Measurements from ENCODE around the gene ABCD3.

Gene ABCD3

DNA sequence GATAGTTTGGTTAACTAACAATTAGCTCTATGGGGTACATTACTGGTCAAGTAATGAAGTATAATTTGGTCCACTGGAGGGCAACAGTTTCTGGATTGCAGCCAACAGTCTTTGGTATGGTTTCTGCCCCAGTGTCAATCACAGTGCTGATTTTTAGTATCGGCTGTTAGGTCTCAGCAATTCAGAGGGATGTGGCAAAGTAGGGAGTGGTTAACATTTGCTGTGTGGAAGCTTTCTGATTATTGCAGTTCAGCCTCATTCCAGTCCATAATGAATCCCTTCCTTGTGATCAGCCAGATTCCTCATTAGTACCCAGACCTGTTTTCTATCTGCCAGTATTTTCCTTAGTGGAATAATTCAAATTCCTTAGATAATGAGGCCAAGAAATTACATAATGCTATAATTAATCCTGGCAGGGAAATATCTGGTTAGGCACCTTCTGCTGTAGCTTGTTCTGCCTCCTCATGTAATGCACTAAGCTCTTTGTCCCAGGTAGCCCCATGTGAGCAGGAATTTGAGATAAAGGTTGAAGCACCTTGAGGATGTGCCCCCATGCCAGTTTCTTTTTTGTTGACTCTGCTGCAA, 109.3 kb downstream of the ABCD3 start:
- no peak for DNase-seq (ENCODE audit: low read depth)

DNA sequence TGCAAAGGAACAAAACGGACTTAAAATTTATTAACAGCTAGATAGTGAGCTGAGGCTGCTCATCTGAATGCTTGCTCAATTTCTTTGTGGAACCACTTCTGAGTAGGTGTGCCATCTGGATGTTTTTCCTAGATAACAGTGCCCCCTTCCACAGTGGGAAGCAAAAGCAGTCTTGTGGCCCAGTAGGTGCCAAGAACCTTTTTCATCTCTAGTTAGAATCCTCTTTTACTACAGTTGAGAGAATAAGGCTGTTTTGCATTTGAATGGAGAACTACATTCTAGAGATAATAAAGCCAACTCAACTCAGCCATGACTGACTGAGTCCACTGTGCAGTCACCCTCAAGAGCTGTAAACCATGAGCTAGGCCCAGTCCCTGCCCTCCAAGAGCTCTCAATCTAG, 110.1 kb downstream of the ABCD3 start:
- no peak for DNase-seq (ENCODE audit: low read depth)

GRCh38 chr1:94528826-94529225, 110.6 kb downstream of the ABCD3 start:
- no peak for DNase-seq (ENCODE audit: low read depth)

GRCh38 chr1:94529416-94529815, 111.2 kb downstream of the ABCD3 start:
- DNase-seq (ENCODE audit: low read depth), result no peak

DNA sequence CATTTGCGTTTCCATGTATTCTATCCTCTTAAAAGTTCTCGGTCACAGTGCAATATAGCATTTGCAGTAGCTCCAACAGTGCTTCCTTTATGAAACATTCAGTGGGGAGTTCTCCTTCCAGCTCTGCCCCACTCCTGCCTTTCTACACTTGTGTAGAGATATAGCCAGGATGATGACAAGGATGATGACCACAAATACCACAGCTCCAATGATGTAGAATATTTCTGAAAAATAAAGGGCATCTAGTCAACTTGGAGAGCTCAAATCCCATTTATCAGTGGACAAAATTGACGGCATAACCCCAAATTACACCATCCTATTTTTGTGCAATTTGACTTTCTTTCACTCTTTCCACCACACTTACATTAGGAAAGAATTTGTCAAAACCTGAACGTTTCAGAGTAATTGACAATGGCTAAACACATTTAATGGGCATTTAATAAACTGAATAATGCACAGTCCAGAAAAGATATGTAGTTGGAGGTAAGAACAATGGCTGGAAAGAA, 112.2 kb downstream of the ABCD3 start:
- no peak for DNase-seq (ENCODE audit: low read depth)

GRCh38 chr1:94531664-94532063, 113.5 kb downstream of the ABCD3 start:
- no peak for DNase-seq (ENCODE audit: low read depth)

DNA sequence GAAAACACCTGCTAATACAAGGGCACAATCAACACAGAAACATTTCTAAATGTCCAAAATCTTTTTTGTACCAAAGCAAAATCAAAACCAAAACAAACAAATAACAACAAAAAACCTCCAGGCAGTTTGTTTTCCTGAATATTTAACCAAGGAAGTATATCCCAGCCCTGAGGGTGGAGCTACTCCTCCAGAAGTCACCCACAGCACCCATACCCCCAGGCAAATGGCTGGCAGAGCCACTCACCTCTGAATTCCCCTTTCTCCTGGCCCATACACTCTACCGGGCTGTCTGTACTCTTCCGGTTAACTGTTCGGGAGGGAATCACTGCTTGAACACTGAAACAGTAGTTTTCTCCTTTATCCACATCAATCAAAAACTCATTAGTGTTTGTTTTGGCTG, 113.9 kb downstream of the ABCD3 start:
- DNase-seq (ENCODE audit: low read depth), result no peak

- no peak for DNase-seq (ENCODE audit: low read depth)
Measured at GRCh38 chr1:94535095-94535494, 116.9 kb downstream of the ABCD3 start.

- DNase-seq (ENCODE audit: low read depth), result no peak
Measured at GRCh38 chr1:94535879-94536278, 117.7 kb downstream of the ABCD3 start.

- no peak for DNase-seq (ENCODE audit: low read depth)
Measured at GRCh38 chr1:94537254-94537653, 119.1 kb downstream of the ABCD3 start.

- DNase-seq (ENCODE audit: low read depth), result no peak
Measured at GRCh38 chr1:94538243-94538827, 120.1 kb downstream of the ABCD3 start.

- DNase-seq (ENCODE audit: low read depth), result no peak
Measured at GRCh38 chr1:94539496-94539895, 121.3 kb downstream of the ABCD3 start.

- no peak for DNase-seq (ENCODE audit: low read depth)
Measured at GRCh38 chr1:94540440-94541245, 122.5 kb downstream of the ABCD3 start.

DNA sequence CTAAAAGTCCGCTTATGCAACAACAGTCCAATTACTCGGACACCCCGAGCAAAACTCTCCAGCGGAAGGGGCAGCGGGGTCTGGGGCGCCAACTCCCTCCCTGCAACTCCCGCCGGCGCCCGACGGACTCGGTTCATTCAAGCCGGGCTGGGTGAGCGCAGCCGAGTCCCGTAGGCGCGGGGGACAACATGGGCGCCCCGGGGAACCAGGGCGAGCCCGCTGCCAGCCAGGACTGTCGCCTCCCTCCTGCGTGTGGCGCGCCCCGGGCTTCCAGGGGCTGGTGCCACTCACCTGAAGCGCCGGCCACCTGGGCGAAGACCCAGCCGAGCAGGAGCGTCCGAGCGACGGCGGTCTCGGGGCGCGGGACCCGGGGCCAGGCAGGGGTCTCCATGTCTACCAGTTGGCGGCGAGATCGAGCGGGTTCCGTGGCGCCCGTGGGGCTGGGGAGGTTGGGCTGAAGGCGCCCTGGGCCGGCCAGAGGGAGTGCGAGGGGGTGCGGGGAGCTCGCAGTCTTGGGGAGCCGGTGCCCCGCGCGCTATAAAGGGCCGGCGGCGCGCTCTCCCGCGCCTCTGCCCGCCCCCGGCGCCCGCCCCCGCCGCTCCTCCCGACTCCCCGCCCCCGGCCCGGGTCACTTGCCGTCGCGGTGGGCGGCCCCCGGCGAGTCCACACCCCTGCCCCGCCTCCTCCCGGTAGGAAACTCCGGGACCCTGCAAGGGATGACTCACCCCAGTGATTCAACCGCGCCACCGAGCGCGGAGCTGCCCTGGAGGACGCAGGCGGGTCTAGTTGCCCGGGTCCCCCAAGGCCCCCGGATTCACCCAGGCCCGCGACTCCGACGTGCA, 123.3 kb downstream of the ABCD3 start, which contains the start of gene F3:
Gene F3, minus strand, starts transcription at position 514 of the 842 bp plus-strand sequence. Its CDS starts 123 bp downstream, at position 391.
- DNase-seq (ENCODE audit: low read depth), result peak; percentile 40

DNA sequence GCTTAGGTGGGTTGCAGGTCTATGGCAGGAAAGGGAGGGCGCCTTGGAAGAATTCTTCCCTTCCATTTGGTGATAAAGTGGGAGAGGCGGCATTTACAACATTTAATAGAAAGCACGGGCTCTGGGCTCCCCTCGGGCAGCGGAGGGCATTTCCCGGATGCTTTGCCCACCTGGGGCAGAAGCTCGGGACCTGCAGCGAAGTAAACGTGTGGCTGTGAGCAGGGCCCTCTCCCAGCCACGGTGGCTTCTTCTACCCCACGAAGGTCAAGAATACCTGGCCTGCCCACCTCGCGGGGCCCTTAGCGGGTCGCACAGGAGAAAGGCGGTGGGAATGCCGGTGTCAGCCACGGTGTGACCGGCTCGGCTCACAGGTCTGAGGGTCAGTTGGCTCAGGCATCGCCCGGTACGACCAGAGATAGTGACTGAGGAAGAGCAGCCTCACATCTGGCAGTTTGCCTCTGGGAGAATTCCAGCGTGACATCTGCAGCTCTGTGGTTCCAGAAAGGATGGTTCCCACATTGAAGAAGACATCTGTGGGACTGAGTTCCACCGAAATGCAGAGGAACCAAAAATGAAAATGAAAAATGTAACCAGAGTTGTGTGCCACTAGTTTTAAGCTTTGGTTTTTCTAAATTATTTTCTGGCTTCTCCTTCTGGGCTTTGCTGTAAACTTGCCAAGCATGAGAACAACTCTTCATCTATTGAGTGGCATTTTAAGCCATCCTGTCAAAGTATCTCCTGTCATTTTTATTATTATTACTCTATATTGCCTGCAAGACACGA, 124.1 kb downstream of the ABCD3 start:
- no peak for DNase-seq (ENCODE audit: low read depth)

DNA sequence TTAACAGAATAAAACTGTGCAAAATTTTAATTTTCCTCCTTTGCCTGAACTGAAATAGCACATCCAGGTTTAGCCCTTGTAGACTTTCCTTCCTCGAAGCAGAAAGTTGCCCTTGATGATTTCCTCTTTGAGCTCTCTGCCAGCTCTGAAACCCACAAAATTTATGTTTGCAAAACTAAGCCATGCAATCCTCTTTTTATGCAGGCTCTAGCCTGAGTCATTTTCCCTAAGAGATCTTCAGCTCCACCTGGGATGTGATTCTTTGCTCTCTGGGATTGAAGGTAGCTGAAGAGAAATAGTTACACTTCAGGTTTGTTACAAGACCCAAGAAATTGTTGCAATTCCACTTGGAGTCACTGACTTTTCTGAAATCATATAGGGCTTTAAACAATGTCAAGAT, 124.8 kb downstream of the ABCD3 start:
- DNase-seq (ENCODE audit: low read depth), result peak; percentile 22

DNA sequence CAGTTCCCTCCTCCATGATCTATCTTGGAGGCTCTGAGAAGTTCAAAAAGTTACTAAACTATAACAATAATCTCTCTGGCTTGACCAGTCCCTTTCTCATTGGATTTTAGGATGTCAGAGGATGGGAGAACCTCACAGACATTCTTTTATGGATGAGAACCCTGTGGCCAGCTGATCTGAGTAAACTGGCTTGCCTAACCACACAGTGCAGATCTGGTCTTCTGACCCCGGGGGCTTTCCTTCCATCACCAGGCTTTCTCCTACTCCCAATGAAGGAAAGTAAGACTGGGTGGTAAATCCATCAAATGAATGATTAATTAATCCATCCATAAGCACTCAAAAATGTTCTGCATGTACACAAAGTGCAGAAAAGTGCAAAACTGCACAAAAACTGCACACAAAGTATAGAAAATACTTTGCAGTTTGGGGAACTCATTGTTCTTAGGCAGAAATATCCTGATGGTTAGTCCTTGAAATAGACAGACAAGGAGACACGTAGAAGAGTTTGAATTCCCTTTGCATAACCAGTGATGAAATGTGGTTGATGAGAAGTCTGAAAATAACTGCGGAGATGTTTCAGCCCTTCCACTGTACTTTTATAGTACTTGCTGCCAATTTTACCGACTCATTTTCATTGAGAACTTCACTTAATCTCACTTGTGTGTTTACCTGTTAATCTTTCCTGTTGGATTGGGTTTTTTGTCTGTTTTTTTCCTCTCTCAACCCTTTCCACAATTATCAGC, 125.9 kb downstream of the ABCD3 start:
- peak; percentile 28 for DNase-seq (ENCODE audit: low read depth)

DNA sequence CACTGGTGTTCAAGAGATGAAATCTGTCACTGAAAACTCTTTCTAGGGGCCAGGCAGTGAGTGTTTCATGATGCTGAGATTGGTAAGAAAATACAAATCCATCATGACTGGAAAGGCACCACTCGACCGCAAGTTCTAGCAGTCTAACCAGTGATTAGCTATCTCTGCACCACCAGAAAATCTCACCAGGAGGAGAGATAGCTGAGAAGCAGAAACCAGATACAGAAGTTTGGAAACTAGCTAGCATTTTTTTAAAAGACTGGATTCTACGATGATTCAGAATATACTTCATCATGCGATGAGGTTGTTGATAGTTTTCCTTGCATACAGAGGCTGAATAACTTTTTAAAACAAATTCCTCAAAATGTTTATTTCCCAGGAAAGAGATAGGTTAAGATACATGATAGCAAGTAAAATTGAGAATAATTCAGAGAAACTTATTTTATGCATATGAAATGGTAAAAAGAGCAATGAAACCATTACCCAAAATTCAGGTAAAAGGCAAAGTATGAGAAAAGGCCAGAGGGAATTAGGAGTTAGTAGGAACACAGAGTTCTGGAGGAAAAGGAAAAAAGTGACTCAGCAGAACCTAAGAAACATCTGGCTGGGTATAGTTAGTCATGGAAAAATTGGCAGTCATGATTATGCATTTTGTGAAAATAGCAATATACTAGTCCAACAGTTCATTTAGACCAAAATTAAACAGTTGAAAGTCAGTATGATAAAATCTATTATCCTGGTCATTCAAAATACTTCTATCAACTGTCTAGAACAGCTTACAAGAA, 126.7 kb downstream of the ABCD3 start:
- DNase-seq (ENCODE audit: low read depth), result peak; percentile 75

GRCh38 chr1:94549706-94550105, 131.5 kb downstream of the ABCD3 start:
- no peak for DNase-seq (ENCODE audit: low read depth)

DNA sequence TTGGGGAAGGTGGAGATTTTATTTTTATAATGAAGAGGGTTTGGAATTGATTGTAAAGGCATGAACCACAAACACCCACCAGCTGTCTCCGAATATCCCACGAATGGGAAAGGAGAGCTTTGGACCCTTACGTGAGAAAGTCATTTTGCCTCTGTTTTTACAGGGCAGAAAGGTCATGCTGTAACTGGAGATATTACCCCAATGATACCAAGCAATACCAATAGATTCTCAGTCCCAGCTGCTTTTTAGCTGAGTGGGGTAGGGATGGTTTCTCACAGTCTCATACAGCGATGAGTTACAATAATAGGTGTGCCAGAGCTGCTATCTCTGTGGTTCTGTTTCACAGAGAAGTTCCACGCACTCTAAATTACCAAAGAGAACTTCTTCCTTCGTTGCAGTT, 132.2 kb downstream of the ABCD3 start:
- DNase-seq (ENCODE audit: low read depth), result no peak
